Transverse colon (tissue), 4 donors: ENCODE measurements around the gene CTBP1.

Experiments
- EP300 ChIP-seq: sonication (generic); formaldehyde crosslinking; IDR thresholded peaks from one replicate; pipeline ENCODE4 v1.6.1; 2017; ENCODE audit warnings: antibody characterized with exemption, low read depth
- POLR2A ChIP-seq: fragments of 450-650 bp; IDR thresholded peaks from one replicate; pipeline ENCODE4 v1.6.1; 2016; ENCODE audit warnings: antibody characterized with exemption, mild to moderate bottlenecking, moderate library complexity
- POLR2AphosphoS5 ChIP-seq, 3 donors: sonication (generic); formaldehyde crosslinking; IDR thresholded peaks; one replicate each; pipeline ENCODE4 v1.6.1; 2016; ENCODE audit warnings: antibody characterized with exemption in 3 of 3
- TF ChIP-seq, protein P1 (sequence below), 5 experiments: fragments of 200-600 bp in 3 of 5; fragments of 450-650 bp in 2 of 5; sonication (generic) in 3 of 5; IDR thresholded peaks; 1 replicate in 2 of 5; 2 replicates in 3 of 5; pipeline ENCODE4 v1.5.1; 2016 to 2017; ENCODE audit warnings: antibody characterized with exemption in 5 of 5, inconsistent platforms in 3 of 5, mild to moderate bottlenecking in 2 of 5, moderate library complexity in 1 of 5

DNA sequence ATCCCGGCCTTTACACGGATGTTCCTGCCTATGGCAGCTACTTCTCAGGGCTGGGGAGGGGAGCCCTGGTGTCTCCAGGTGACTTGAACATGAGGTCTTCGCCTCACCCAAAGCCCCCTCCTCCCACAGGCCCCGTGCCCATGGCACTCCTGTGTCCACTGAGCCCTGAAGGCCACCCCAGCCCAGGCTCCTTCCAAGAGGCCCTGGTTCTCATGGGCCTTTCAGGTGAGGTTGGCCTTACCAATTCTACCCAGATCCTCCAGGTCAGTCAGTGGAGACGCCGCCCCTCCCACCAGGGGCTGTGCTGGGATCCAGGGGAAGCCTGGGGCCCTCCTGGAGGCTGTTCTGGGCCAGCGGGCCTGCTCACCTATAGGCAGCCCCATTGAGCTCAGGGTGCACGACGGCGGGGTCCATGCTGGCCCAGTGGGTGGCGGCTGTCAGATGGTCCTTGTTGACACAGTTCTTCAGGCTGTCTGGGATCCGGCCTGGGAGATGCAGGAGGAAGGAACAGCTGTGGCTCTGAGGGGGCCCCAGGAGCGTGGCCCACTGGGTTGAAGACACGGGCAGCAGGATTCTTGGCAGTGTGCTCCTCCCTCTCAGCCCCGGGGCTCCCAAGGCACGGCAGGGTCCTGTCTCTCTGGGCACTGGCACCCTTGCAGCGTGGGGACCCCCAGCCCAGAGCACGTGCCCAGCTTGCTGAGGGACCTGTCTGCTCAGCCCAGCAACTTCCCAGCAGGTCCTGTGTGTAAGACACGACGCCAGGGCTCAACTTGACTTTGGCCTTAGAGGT is 36.2 kb downstream of the CTBP1 start:
- TF ChIP-seq POLR2A (no peak), EP300 (no peak), POLR2AphosphoS5 (IDR thresholded peaks at IDR 0.05) (no peak)
- TF ChIP-seq, protein P1, sequence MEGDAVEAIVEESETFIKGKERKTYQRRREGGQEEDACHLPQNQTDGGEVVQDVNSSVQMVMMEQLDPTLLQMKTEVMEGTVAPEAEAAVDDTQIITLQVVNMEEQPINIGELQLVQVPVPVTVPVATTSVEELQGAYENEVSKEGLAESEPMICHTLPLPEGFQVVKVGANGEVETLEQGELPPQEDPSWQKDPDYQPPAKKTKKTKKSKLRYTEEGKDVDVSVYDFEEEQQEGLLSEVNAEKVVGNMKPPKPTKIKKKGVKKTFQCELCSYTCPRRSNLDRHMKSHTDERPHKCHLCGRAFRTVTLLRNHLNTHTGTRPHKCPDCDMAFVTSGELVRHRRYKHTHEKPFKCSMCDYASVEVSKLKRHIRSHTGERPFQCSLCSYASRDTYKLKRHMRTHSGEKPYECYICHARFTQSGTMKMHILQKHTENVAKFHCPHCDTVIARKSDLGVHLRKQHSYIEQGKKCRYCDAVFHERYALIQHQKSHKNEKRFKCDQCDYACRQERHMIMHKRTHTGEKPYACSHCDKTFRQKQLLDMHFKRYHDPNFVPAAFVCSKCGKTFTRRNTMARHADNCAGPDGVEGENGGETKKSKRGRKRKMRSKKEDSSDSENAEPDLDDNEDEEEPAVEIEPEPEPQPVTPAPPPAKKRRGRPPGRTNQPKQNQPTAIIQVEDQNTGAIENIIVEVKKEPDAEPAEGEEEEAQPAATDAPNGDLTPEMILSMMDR (IDR thresholded peaks at IDR 0.05): no peak
